WTC11 (cell line): ENCODE data around the gene USH2A. TPM values are rescaled to one million over a fixed set of nuclear protein-coding genes. Genes with fewer than 3 reads are reported as not detected.

Experiments used
- ATAC-seq: fragments of 200-7000 bp; cut with Tn5 transposase; 2 replicates; pipeline ENCODE4 v1.10.0; 2021; ENCODE audit warnings: mild to moderate bottlenecking, moderate library complexity
- CTCF ChIA-PET: fragments of 300-600 bp; sonication (Branson Sonifier 250); formaldehyde crosslinking; loops from one replicate; lab custom pipeline; 2021; ENCODE audit warnings: antibody characterized with exemption; lab: Charles Lee
- POLR2A ChIA-PET: fragments of 350-600 bp; sonication (Branson Sonifier 250); formaldehyde crosslinking; loops from one replicate; lab custom pipeline; 2021; ENCODE audit warnings: antibody characterized with exemption; lab: Charles Lee
- DNase-seq: peaks from one replicate; pipeline ENCODE4 v3.0.0; 2021; ENCODE audit warnings: low spot score
- H3K27ac Mint-ChIP-seq: 2 replicates; pipeline ENCODE4 v1.8.0; 2021; ENCODE audit warnings: mixed read lengths
- H3K27me3 Mint-ChIP-seq: 2 replicates; pipeline ENCODE4 v1.8.0; 2021; ENCODE audit warnings: low read depth, mild to moderate bottlenecking, moderate library complexity, mixed read lengths
- H3K36me3 Mint-ChIP-seq: 2 replicates; pipeline ENCODE4 v1.8.0; 2021; ENCODE audit warnings: mixed read lengths
- H3K4me1 Mint-ChIP-seq: 2 replicates; pipeline ENCODE4 v1.8.0; 2022; ENCODE audit warnings: mixed read lengths
- H3K4me3 Mint-ChIP-seq: 2 replicates; pipeline ENCODE4 v1.8.0; 2021; ENCODE audit warnings: mild to moderate bottlenecking, moderate library complexity, mixed read lengths
- H3K9me3 Mint-ChIP-seq: 2 replicates; pipeline ENCODE4 v1.8.0; 2021; ENCODE audit warnings: mixed read lengths
- CBFB ChIP-seq: sonication (generic); formaldehyde crosslinking; IDR thresholded peaks from 2 replicates; pipeline ENCODE4 v1.8.1; 2022; ENCODE audit warnings: mild to moderate bottlenecking, low read depth, missing genetic modification reagents
- CREB1 ChIP-seq: sonication (generic); formaldehyde crosslinking; IDR thresholded peaks from 2 replicates; pipeline ENCODE4 v1.8.0; 2023; ENCODE audit warnings: mild to moderate bottlenecking, missing genetic modification reagents
- KAT7 ChIP-seq: sonication (generic); formaldehyde crosslinking; IDR thresholded peaks from 2 replicates; pipeline ENCODE4 v1.8.1; 2023; ENCODE audit warnings: missing genetic modification reagents, mild to moderate bottlenecking, borderline replicate concordance
- MXD4 ChIP-seq: fragments of 250-450 bp; sonication (Bioruptor Pico); IDR thresholded peaks from 2 replicates; pipeline ENCODE4 v1.8.0; 2021; ENCODE audit warnings: mild to moderate bottlenecking, moderate library complexity, borderline replicate concordance
- NFYB ChIP-seq: sonication (generic); formaldehyde crosslinking; conservative IDR thresholded peaks from 2 replicates; pipeline ENCODE4 v1.8.0; 2022; ENCODE audit warnings: low read depth, missing genetic modification reagents
- PRRX2 ChIP-seq: fragments of 250-450 bp; sonication (Bioruptor Pico); IDR thresholded peaks from 2 replicates; pipeline ENCODE4 v1.8.0; 2021; ENCODE audit warnings: mild to moderate bottlenecking
- RORB ChIP-seq: fragments of 250-450 bp; sonication (Bioruptor Pico); IDR thresholded peaks from 2 replicates; pipeline ENCODE4 v1.9.0; 2021; ENCODE audit warnings: mild to moderate bottlenecking
- SMAD3 ChIP-seq: sonication (generic); formaldehyde crosslinking; IDR thresholded peaks from 2 replicates; pipeline ENCODE4 v1.8.0; 2022; ENCODE audit warnings: missing genetic modification reagents, mild to moderate bottlenecking, borderline replicate concordance
- TCF7 ChIP-seq: sonication (generic); formaldehyde crosslinking; IDR thresholded peaks from 2 replicates; pipeline ENCODE4 v1.8.0; 2022; ENCODE audit warnings: mild to moderate bottlenecking, low read depth, missing genetic modification reagents, moderate library complexity
- TP53 ChIP-seq: sonication (generic); formaldehyde crosslinking; IDR thresholded peaks from 2 replicates; pipeline ENCODE4 v1.8.1; 2023; ENCODE audit warnings: mild to moderate bottlenecking, missing genetic modification reagents
- USF1 ChIP-seq: sonication (generic); formaldehyde crosslinking; IDR thresholded peaks from 2 replicates; pipeline ENCODE4 v1.8.0; 2022; ENCODE audit warnings: mild to moderate bottlenecking, missing genetic modification reagents
- ZNF138 ChIP-seq: sonication (generic); formaldehyde crosslinking; conservative IDR thresholded peaks from 2 replicates; pipeline ENCODE4 v1.8.1; 2022; ENCODE audit warnings: mild to moderate bottlenecking, moderate library complexity, missing genetic modification reagents
- ZNF317 ChIP-seq: sonication (generic); formaldehyde crosslinking; IDR thresholded peaks from 2 replicates; pipeline ENCODE4 v1.8.1; 2023; ENCODE audit warnings: low read depth, mild to moderate bottlenecking, moderate library complexity, missing genetic modification reagents, borderline replicate concordance
- ZNF416 ChIP-seq: fragments of 250-450 bp; sonication (Bioruptor Pico); IDR thresholded peaks from 2 replicates; pipeline ENCODE4 v1.9.0; 2021; ENCODE audit warnings: mild to moderate bottlenecking, inconsistent platforms
- ZNF532 ChIP-seq: fragments of 250-450 bp; sonication (Bioruptor Pico); IDR thresholded peaks from 2 replicates; pipeline ENCODE4 v1.9.0; 2021; ENCODE audit warnings: mild to moderate bottlenecking, borderline replicate concordance
- total RNA-seq: library from RNA; stranded (reverse); gene quantifications from 3 replicates; pipeline ENCODE4 v1.2.3, GENCODE V29; 2021
- TF ChIP-seq, protein P1 (sequence below): sonication (generic); formaldehyde crosslinking; IDR thresholded peaks from 2 replicates; pipeline ENCODE4 v1.8.1; 2022; ENCODE audit warnings: missing genetic modification reagents, borderline replicate concordance
- TF ChIP-seq, protein P2 (sequence below): sonication (generic); formaldehyde crosslinking; IDR thresholded peaks from 2 replicates; pipeline ENCODE4 v1.8.1; 2023; ENCODE audit warnings: mild to moderate bottlenecking, missing genetic modification reagents, borderline replicate concordance
- TF ChIP-seq, protein P3 (sequence below): sonication (generic); formaldehyde crosslinking; IDR thresholded peaks from 2 replicates; pipeline ENCODE4 v1.8.0; 2022; ENCODE audit warnings: mild to moderate bottlenecking, missing genetic modification reagents
- TF ChIP-seq, protein P4 (sequence below): sonication (generic); formaldehyde crosslinking; IDR thresholded peaks from 2 replicates; pipeline ENCODE4 v1.8.1; 2023; ENCODE audit warnings: mild to moderate bottlenecking, missing genetic modification reagents, moderate library complexity

USH2A gene
- total RNA-seq, 1 experiment from 2014 or later = 0.37 TPM

DNA sequence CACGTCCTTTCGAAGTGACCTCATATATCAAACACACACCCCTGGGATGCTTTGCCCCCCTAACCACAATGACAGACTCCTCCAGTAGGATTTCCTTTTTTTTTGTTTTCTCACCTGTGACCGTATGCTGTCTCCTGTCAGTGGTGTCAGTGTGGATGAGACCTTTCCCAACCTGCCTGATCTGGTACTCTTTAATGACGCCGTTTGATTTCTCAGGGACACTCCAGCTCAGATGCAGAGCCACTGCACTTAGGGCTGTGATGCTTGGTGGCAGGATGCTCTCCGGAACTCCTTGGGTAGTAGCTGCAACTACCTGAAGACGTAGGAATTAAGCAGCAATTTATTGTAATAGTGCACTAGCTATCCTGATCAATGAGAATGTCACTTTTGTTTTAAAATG lies 643.5 kb downstream of the USH2A start:
- Mint-ChIP-seq H3K4me1 (peaks cover 25% of the 10 kb centered on the region), H3K9me3 (no peaks in the 10 kb centered on the region), H3K36me3 (no peaks in the 10 kb centered on the region), H3K27ac (no peak overlapping the region), H3K27me3 (no peaks in the 10 kb centered on the region), H3K4me3 (no peak overlapping the region)
- DNase-seq (no peak), ATAC-seq (no peak)
- ChIA-PET POLR2A (no interaction called here), CTCF (no interaction called here)
- TF ChIP-seq, protein P1, sequence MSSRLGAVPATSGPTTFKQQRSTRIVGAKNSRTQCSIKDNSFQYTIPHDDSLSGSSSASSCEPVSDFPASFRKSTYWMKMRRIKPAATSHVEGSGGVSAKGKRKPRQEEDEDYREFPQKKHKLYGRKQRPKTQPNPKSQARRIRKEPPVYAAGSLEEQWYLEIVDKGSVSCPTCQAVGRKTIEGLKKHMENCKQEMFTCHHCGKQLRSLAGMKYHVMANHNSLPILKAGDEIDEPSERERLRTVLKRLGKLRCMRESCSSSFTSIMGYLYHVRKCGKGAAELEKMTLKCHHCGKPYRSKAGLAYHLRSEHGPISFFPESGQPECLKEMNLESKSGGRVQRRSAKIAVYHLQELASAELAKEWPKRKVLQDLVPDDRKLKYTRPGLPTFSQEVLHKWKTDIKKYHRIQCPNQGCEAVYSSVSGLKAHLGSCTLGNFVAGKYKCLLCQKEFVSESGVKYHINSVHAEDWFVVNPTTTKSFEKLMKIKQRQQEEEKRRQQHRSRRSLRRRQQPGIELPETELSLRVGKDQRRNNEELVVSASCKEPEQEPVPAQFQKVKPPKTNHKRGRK (CRISPR knock-in tag) = no peak
- TF ChIP-seq, protein P2, sequence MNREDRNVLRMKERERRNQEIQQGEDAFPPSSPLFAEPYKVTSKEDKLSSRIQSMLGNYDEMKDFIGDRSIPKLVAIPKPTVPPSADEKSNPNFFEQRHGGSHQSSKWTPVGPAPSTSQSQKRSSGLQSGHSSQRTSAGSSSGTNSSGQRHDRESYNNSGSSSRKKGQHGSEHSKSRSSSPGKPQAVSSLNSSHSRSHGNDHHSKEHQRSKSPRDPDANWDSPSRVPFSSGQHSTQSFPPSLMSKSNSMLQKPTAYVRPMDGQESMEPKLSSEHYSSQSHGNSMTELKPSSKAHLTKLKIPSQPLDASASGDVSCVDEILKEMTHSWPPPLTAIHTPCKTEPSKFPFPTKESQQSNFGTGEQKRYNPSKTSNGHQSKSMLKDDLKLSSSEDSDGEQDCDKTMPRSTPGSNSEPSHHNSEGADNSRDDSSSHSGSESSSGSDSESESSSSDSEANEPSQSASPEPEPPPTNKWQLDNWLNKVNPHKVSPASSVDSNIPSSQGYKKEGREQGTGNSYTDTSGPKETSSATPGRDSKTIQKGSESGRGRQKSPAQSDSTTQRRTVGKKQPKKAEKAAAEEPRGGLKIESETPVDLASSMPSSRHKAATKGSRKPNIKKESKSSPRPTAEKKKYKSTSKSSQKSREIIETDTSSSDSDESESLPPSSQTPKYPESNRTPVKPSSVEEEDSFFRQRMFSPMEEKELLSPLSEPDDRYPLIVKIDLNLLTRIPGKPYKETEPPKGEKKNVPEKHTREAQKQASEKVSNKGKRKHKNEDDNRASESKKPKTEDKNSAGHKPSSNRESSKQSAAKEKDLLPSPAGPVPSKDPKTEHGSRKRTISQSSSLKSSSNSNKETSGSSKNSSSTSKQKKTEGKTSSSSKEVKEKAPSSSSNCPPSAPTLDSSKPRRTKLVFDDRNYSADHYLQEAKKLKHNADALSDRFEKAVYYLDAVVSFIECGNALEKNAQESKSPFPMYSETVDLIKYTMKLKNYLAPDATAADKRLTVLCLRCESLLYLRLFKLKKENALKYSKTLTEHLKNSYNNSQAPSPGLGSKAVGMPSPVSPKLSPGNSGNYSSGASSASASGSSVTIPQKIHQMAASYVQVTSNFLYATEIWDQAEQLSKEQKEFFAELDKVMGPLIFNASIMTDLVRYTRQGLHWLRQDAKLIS (CRISPR knock-in tag) = no peak
- TF ChIP-seq NFYB (CRISPR knock-in tag) (no peak), SMAD3 (CRISPR knock-in tag) (no peak), ZNF138 (no peak)
- TF ChIP-seq, protein P3, sequence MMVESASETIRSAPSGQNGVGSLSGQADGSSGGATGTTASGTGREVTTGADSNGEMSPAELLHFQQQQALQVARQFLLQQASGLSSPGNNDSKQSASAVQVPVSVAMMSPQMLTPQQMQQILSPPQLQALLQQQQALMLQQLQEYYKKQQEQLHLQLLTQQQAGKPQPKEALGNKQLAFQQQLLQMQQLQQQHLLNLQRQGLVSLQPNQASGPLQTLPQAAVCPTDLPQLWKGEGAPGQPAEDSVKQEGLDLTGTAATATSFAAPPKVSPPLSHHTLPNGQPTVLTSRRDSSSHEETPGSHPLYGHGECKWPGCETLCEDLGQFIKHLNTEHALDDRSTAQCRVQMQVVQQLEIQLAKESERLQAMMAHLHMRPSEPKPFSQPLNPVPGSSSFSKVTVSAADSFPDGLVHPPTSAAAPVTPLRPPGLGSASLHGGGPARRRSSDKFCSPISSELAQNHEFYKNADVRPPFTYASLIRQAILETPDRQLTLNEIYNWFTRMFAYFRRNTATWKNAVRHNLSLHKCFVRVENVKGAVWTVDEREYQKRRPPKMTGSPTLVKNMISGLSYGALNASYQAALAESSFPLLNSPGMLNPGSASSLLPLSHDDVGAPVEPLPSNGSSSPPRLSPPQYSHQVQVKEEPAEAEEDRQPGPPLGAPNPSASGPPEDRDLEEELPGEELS (CRISPR knock-in tag) = no peak
- TF ChIP-seq, protein P4, sequence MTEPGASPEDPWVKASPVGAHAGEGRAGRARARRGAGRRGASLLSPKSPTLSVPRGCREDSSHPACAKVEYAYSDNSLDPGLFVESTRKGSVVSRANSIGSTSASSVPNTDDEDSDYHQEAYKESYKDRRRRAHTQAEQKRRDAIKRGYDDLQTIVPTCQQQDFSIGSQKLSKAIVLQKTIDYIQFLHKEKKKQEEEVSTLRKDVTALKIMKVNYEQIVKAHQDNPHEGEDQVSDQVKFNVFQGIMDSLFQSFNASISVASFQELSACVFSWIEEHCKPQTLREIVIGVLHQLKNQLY (CRISPR knock-in tag) = no peak

- Mint-ChIP-seq H3K9me3 (no peaks in the 10 kb centered on the region), H3K4me3 (no peak overlapping the region), H3K27me3 (no peaks in the 10 kb centered on the region), H3K36me3 (no peaks in the 10 kb centered on the region), H3K4me1 (peaks cover 35% of the 10 kb centered on the region), H3K27ac (no peak overlapping the region)
- ATAC-seq (no peak), DNase-seq (no peak)
- ChIA-PET CTCF (no interaction called here), POLR2A (no interaction called here)
- no peak for TF ChIP-seq RORB (CRISPR knock-in tag)
- no peak for TF ChIP-seq PRRX2 (CRISPR knock-in tag)
- no peak for TF ChIP-seq TCF7 (CRISPR knock-in tag)
- no peak for TF ChIP-seq ZNF317 (CRISPR knock-in tag)
- no peak for TF ChIP-seq MXD4 (CRISPR knock-in tag)
- TF ChIP-seq USF1 (CRISPR knock-in tag) = no peak
- no peak for TF ChIP-seq KAT7
- no peak for TF ChIP-seq ZNF532 (CRISPR knock-in tag)
- TF ChIP-seq CBFB (CRISPR knock-in tag) = no peak
- TF ChIP-seq TP53 (CRISPR knock-in tag) = no peak
- no peak for TF ChIP-seq ZNF416 (CRISPR knock-in tag)
- no peak for TF ChIP-seq CREB1
Measured at GRCh38 chr1:215777370-215777925, 645.8 kb downstream of the USH2A start.
